HFFc6 (cell line): ENCODE data around the gene ZNF43. TPM values are rescaled to one million over a fixed set of nuclear protein-coding genes. Genes with fewer than 3 reads are reported as not detected.
"Not testable (repeated sequence)": the region's sequence is repeated elsewhere in the genome, so short reads cannot be mapped to it uniquely, and the experiment has no call there.

Source experiments
- DNase-seq: peaks from one replicate; pipeline ENCODE4 v3.0.0-alpha.2; 2018
- H3K27ac Mint-ChIP-seq: 2 replicates; pipeline ENCODE4 v1.8.0; 2020; ENCODE audit warnings: mild to moderate bottlenecking, mixed read lengths
- H3K27me3 Mint-ChIP-seq: 2 replicates; pipeline ENCODE4 v1.8.0; 2021; ENCODE audit warnings: mild to moderate bottlenecking, moderate library complexity, mixed read lengths; ENCODE audit not compliant: insufficient read depth
- H3K36me3 Mint-ChIP-seq: 2 replicates; pipeline ENCODE4 v1.8.0; 2021; ENCODE audit warnings: low read depth, mixed read lengths
- H3K4me1 Mint-ChIP-seq: 2 replicates; pipeline ENCODE4 v1.8.0; 2020; ENCODE audit warnings: low read depth, mixed read lengths
- H3K4me3 Mint-ChIP-seq: 2 replicates; pipeline ENCODE4 v1.8.0; 2020; ENCODE audit warnings: mild to moderate bottlenecking, moderate library complexity, mixed read lengths
- H3K9me3 Mint-ChIP-seq: 2 replicates; pipeline ENCODE4 v1.8.0; 2020; ENCODE audit warnings: mild to moderate bottlenecking, mixed read lengths
- CTCF ChIP-seq: fragments of 200-600 bp; sonication (generic); IDR thresholded peaks from 2 replicates; pipeline ENCODE4 v1.5.0; 2021; ENCODE audit warnings: antibody characterized with exemption, mild to moderate bottlenecking
- total RNA-seq, 6 experiments: library from RNA; stranded (reverse); fragmentation: NEBNext Ultra II Directional; extraction: Animal tissue kit (Norgen Biotek cat#: 25700); gene quantifications; 2 replicates in 1 of 6; 3 replicates in 5 of 6; pipeline ENCODE4 v1.2.3, GENCODE V29; 2021

ZNF43 gene
- total RNA-seq, 6 experiments from 2014 or later = 3.5 to 4.4 (median 3.9) TPM

GRCh38 chr19:21786936-21787335 lies 49.0 kb downstream of the ZNF43 start:
- Mint-ChIP-seq H3K9me3 (peaks cover 37% of the 10 kb centered on the region), H3K36me3 (no peaks in the 10 kb centered on the region), H3K4me3 (no peak overlapping the region), H3K27me3 (no peaks in the 10 kb centered on the region; the same call in none of the 2 replicates), H3K27ac (no peak overlapping the region), H3K4me1 (no peaks in the 10 kb centered on the region)
- no peak for TF ChIP-seq CTCF
- DNase-seq = no peak

- H3K4me1 Mint-ChIP-seq, H3K4me3 Mint-ChIP-seq, H3K27ac Mint-ChIP-seq, H3K36me3 Mint-ChIP-seq, DNase-seq, H3K27me3 Mint-ChIP-seq, H3K9me3 Mint-ChIP-seq: not testable (repeated sequence)
Measured at GRCh38 chr19:21775792-21776191, 60.2 kb downstream of the ZNF43 start.

GRCh38 chr19:21767065-21767800 lies 68.7 kb downstream of the ZNF43 start, which contains the start of gene ZNF100:
ZNF100 (minus strand) TSS chr19:21767579; CDS start chr19:21767429, 150 bp downstream.
- no peaks in the 10 kb centered on the region for H3K9me3 Mint-ChIP-seq
- H3K27ac Mint-ChIP-seq = peak within 1 kb of the TSS; percentile 96
- peaks cover 9% of the 10 kb centered on the region; the same call in 1 of the 2 replicates for H3K4me1 Mint-ChIP-seq
- H3K27me3 Mint-ChIP-seq = no peaks in the 10 kb centered on the region
- H3K4me3 Mint-ChIP-seq = peak within 1 kb of the TSS; percentile 99
- peak; percentile 89 for DNase-seq
- no peak for TF ChIP-seq CTCF
- H3K36me3 Mint-ChIP-seq = peaks cover 32% of the 10 kb centered on the region

GRCh38 chr19:21766705-21767064 lies 69.3 kb downstream of the ZNF43 start:
- Mint-ChIP-seq H3K4me3 (peak overlapping the region; percentile 99), H3K27ac (peak overlapping the region; percentile 96), H3K36me3 (peaks cover 38% of the 10 kb centered on the region)
- H3K4me1 Mint-ChIP-seq, DNase-seq, H3K9me3 Mint-ChIP-seq, H3K27me3 Mint-ChIP-seq: not testable (repeated sequence)

GRCh38 chr19:21765151-21765550 lies 70.8 kb downstream of the ZNF43 start:
- TF ChIP-seq CTCF = no peak
- DNase-seq = no peak
- H3K27me3 Mint-ChIP-seq = no peaks in the 10 kb centered on the region
- H3K36me3 Mint-ChIP-seq = peaks cover 52% of the 10 kb centered on the region
- peaks cover 9% of the 10 kb centered on the region; the same call in 1 of the 2 replicates for H3K4me1 Mint-ChIP-seq
- H3K4me3 Mint-ChIP-seq = no peak overlapping the region
- peaks cover 13% of the 10 kb centered on the region for H3K9me3 Mint-ChIP-seq
- no peak overlapping the region for H3K27ac Mint-ChIP-seq

- peaks cover 84% of the 10 kb centered on the region for H3K36me3 Mint-ChIP-seq
- peaks cover 13% of the 10 kb centered on the region for H3K9me3 Mint-ChIP-seq
- not testable (repeated sequence) for H3K4me3 Mint-ChIP-seq, H3K27me3 Mint-ChIP-seq, DNase-seq, H3K27ac Mint-ChIP-seq, H3K4me1 Mint-ChIP-seq
Measured at GRCh38 chr19:21761547-21761946, 74.4 kb downstream of the ZNF43 start.

- TF ChIP-seq CTCF = no peak
- H3K4me1 Mint-ChIP-seq = no peaks in the 10 kb centered on the region
- no peak overlapping the region for H3K4me3 Mint-ChIP-seq
- no peak overlapping the region for H3K27ac Mint-ChIP-seq
- no peak for DNase-seq
- peaks cover 23% of the 10 kb centered on the region for H3K9me3 Mint-ChIP-seq
- H3K36me3 Mint-ChIP-seq = peaks cover 89% of the 10 kb centered on the region
- no peaks in the 10 kb centered on the region for H3K27me3 Mint-ChIP-seq
Measured at GRCh38 chr19:21758296-21758695, 77.7 kb downstream of the ZNF43 start.

GRCh38 chr19:21755555-21755954 lies 80.4 kb downstream of the ZNF43 start:
- H3K27ac Mint-ChIP-seq, H3K4me3 Mint-ChIP-seq, H3K27me3 Mint-ChIP-seq, DNase-seq: not testable (repeated sequence)
- H3K4me1 Mint-ChIP-seq = peaks cover 12% of the 10 kb centered on the region
- peaks cover 86% of the 10 kb centered on the region for H3K36me3 Mint-ChIP-seq
- peaks cover 16% of the 10 kb centered on the region for H3K9me3 Mint-ChIP-seq
